Right lobe of liver (tissue), 6 donors: ENCODE measurements around the gene TTI1. TPM values are rescaled to one million over a fixed set of nuclear protein-coding genes. Genes with fewer than 3 reads are reported as not detected.

Source experiments
- ATAC-seq, 4 donors: fragments of 200-7000 bp; cut with Tn5 transposase; one replicate each; pipeline ENCODE4 v1.9.1; 2020; ENCODE audit warnings: mild to moderate bottlenecking in 4 of 4, moderate library complexity in 4 of 4
- DNase-seq, 3 donors: peaks; one replicate each; pipeline ENCODE4 v3.0.0-alpha.2; 2020
- H3K27ac ChIP-seq, 3 donors: fragments of 200-600 bp; one replicate each; pipeline ENCODE4 v1.8.0; 2022
- H3K27me3 ChIP-seq, 2 donors: fragments of 200-600 bp; one replicate each; pipeline ENCODE4 v1.8.0; 2022
- H3K36me3 ChIP-seq, 4 donors: fragments of 200-600 bp; sonication (generic) in 1 of 4; one replicate each; pipeline versions ENCODE4 v1.5.1 to v1.8.0; 2017 to 2022; ENCODE audit warnings: control low read depth in 1 of 4
- H3K4me1 ChIP-seq, 4 donors: fragments of 200-600 bp; sonication (generic) in 1 of 4; one replicate each; pipeline versions ENCODE4 v1.5.1 to v1.8.0; 2017 to 2022; ENCODE audit warnings: control low read depth in 1 of 4
- H3K4me3 ChIP-seq, 3 donors: fragments of 200-600 bp; one replicate each; pipeline ENCODE4 v1.8.0; 2022
- H3K9me3 ChIP-seq, 4 donors: fragments of 200-600 bp; sonication (generic) in 1 of 4; one replicate each; pipeline versions ENCODE4 v1.5.1 to v1.8.0; 2017 to 2022; ENCODE audit warnings: control low read depth in 1 of 4
- POLR2A ChIP-seq: fragments of 450-650 bp; IDR thresholded peaks from one replicate; pipeline ENCODE4 v1.6.1; 2017; ENCODE audit warnings: antibody characterized with exemption, mild to moderate bottlenecking
- WGBS: methylation state at CpG from one replicate; pipeline ENCODE4 v1.1.6; 2018; ENCODE audit warnings: low coverage, low lambda C conversion rate; ENCODE audit not compliant: insufficient coverage; ENCODE audit errors: missing lambda C conversion rate; 5-methylcytosine and 5-hydroxymethylcytosine counted together
- intact Hi-C, 2 donors: fragments of 100-400 bp; cut with DNase I; formaldehyde crosslinking; loops; one replicate each; pipeline versions ENCODE4 v1.11.2 to v1.14.1; 2022
- total RNA-seq, 6 experiments: library from RNA; depleted of rRNA in 2 of 6; stranded (reverse); fragments of >200 nt in 2 of 6; fragmentation: NEBNext Ultra II Directional in 3 of 6; extraction: Animal tissue kit (Norgen Biotek cat#: 25700) in 3 of 6; gene quantifications; one replicate each; pipeline versions ENCODE4 v1.1.0 to v1.2.4, GENCODE V29; 2016 to 2023
- TF ChIP-seq, protein P1 (sequence below), 4 donors: fragments of 200-600 bp in 3 of 4; fragments of 450-650 bp in 1 of 4; IDR thresholded peaks; one replicate each; pipeline versions ENCODE4 v1.5.1 to v1.8.0; 2016 to 2022; ENCODE audit warnings: antibody characterized with exemption in 4 of 4, mild to moderate bottlenecking in 2 of 4
- donor health status: DM: no; HTN: yes; CAD: no.
- donor health status: DM: no; HTN: no; CAD: no.
- donor health status: DM: no; HTN: no; CAD: no.
- donor health status: DM: no; HTN: yes; CAD: no.
- donor health status: DM: no; HTN: yes; CAD: no.

The TTI1 gene
- total RNA-seq, 6 experiments from 2014 or later: 8.6 to 14.3 (median 11.3) TPM

DNA sequence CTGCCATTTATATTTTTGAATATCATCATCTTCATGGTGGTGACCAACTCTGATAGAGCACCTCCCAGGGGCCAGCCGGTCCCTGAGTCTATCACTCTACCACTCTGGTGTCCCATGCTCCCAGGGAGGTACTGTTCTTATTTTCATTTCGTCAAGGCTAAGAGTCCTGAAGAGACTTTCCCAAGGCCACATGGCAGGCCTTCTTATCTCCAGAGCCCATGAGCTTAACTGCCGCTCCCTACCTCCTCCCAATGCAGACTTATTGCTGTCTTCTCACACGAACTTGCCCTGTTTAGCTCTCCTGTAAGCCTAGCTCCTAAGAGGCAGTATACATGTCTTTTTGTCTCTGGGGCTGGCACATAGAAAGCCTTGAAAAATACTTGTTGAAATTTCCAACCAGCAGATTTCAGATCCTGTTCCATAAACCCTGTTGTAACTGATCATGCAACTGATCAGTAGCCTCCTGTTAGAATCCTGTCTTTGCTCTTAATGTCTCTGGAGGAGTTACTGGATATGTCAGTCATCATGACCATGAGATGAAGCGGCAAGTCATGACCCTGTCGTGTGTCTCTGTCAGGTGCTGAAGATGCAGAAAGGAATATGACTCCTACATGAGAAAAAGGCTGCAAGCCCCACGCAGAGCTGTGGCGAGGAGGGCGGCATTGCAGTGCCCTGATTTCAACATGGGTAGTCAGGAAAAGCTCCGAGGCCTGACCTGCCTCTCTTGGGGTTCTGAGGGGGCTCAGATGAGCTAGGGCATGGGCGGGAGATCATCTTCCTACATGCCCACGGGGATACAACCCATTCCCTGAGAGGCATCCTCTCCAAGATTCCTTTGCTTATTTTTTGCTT lies 60.0 kb downstream of the TTI1 start:
- intact Hi-C loops: no loop called here
- Histone ChIP-seq H3K4me1 (no peaks in the 10 kb centered on the region), H3K27ac (no peak overlapping the region), H3K9me3 (no peaks in the 10 kb centered on the region), H3K36me3 (no peaks in the 10 kb centered on the region), H3K4me3 (no peak overlapping the region), H3K27me3 (no peaks in the 10 kb centered on the region)
- ATAC-seq: no peak
- DNase-seq: no peak
- TF ChIP-seq POLR2A: no peak
- TF ChIP-seq, protein P1, sequence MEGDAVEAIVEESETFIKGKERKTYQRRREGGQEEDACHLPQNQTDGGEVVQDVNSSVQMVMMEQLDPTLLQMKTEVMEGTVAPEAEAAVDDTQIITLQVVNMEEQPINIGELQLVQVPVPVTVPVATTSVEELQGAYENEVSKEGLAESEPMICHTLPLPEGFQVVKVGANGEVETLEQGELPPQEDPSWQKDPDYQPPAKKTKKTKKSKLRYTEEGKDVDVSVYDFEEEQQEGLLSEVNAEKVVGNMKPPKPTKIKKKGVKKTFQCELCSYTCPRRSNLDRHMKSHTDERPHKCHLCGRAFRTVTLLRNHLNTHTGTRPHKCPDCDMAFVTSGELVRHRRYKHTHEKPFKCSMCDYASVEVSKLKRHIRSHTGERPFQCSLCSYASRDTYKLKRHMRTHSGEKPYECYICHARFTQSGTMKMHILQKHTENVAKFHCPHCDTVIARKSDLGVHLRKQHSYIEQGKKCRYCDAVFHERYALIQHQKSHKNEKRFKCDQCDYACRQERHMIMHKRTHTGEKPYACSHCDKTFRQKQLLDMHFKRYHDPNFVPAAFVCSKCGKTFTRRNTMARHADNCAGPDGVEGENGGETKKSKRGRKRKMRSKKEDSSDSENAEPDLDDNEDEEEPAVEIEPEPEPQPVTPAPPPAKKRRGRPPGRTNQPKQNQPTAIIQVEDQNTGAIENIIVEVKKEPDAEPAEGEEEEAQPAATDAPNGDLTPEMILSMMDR (IDR thresholded peaks at IDR 0.05): no peak
- WGBS: 95% methylated on average over 5 of the region's 12 CpGs

DNA sequence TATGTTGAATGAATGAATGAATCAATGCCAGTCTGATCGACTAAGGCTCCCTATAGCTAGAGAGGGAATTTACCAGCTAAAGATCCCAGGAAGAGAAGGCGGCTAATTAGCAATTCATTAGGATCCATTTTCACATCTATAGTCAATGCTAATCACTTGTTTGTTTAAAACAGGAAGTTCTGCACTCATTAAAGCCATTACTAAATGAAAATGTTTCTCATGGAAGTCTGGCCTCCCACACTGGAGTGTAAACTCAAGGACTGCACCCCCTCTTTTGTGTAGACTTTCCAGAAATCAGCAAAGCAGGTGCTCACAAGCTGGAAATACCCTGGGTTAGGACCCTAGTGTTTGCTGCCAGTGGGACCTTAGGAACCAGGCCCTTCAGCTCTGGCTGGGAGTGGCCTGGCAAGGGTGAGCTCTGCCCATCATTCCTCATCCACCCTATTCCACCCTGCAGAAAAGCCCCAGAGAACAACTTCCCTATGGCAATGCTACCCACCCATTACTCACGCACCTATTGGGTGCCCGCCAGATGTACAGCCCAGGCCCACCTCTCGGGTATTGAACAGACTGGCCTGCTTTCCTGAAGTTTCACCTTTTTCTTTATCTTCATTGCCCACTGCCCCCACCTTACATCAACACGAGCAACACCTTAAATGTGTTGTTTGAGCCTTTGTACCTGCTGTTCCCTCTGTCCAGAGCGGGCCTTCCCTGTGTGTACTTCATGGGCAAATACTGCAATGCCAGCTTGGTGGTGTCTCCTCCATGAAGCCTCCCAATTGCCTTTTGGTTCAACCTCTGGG lies 60.8 kb downstream of the TTI1 start:
- H3K27ac ChIP-seq: no peak overlapping the region
- H3K4me3 ChIP-seq: no peak overlapping the region
- TF ChIP-seq, protein P1 (IDR thresholded peaks at IDR 0.05): no peak
- no peak for TF ChIP-seq POLR2A
- whole genome bisulfite sequencing: 76% methylated on average over 4 of the region's 7 CpGs
- ATAC-seq: no peak
- intact Hi-C loops: no loop called here
- H3K36me3 ChIP-seq: no peaks in the 10 kb centered on the region
- no peaks in the 10 kb centered on the region for H3K27me3 ChIP-seq
- no peaks in the 10 kb centered on the region for H3K4me1 ChIP-seq
- no peak for DNase-seq
- H3K9me3 ChIP-seq: no peaks in the 10 kb centered on the region

DNA sequence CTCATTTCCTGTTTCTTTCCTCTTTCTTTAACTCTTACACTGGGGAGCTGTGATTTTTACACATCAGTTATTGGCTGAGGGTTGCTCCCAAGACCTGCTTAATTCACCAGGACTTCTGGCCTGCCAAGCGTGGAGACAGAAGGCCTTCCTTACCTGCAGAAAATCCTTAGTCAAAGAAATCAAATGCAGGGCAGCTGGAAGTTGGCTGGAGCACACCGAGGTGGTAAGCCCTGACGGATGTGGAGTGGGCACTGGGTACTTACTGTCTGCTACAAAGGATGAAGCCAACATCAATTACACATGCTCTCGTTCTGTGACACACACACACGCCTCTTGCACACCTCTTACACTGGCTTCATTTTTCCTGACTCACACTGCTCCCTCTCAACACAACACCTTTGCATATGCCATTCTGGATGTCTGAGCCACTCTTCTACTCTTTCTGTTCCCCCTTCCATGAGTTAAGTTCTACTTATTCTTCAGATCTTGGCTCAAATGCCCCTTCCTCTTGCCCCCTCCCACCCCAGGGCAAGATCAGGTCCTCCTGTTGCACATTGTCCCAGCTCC lies 61.6 kb downstream of the TTI1 start:
- Histone ChIP-seq H3K4me3 (no peak overlapping the region), H3K27ac (no peak overlapping the region), H3K27me3 (no peaks in the 10 kb centered on the region), H3K4me1 (no peaks in the 10 kb centered on the region), H3K9me3 (no peaks in the 10 kb centered on the region), H3K36me3 (no peaks in the 10 kb centered on the region)
- 93% methylated on average over 2 of the region's 5 CpGs for WGBS
- no peak for DNase-seq
- no peak for ATAC-seq
- intact Hi-C loops: no loop called here
- no peak for TF ChIP-seq POLR2A
- TF ChIP-seq, protein P1 (IDR thresholded peaks at IDR 0.05): no peak

DNA sequence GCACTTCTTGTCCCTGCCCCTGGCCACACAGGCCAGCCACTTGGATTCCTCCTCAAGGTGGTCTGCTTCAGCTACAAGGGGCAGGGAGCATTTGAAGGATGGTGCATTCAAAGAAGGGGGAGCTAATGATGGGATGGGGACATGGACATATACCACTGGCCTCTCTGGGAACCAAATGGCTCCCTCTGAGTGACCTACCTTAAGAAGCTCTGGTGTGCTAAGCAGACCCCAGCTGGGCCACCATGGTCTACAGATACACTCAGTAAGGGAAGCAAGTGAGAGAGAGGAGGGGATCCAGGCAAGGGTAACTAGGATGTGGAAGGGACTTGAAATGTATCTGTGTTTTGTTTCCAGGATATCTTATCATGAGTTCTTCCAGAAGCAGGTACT lies 62.4 kb downstream of the TTI1 start:
- Histone ChIP-seq H3K27me3 (no peaks in the 10 kb centered on the region), H3K4me1 (no peaks in the 10 kb centered on the region), H3K9me3 (no peaks in the 10 kb centered on the region), H3K36me3 (no peaks in the 10 kb centered on the region), H3K27ac (no peak overlapping the region), H3K4me3 (no peak overlapping the region)
- intact Hi-C loops: no loop called here
- ATAC-seq: no peak
- TF ChIP-seq POLR2A: no peak
- TF ChIP-seq, protein P1 (IDR thresholded peaks at IDR 0.05): no peak
- no peak for DNase-seq
